OCI-LY7 (cell line): ENCODE data around the gene DUS3L. TPM values are rescaled to one million over a fixed set of nuclear protein-coding genes. Genes with fewer than 3 reads are reported as not detected.

Source experiments
- BruUV-seq: library from RNA; stranded (reverse); fragments of 400-500 nt; replicated peaks from 2 replicates; lab custom pipeline; 2021; lab: Mats Ljungman, UMichigan
- CTCF ChIA-PET: fragments of 300-600 bp; sonication (Branson Sonifier 250); formaldehyde crosslinking; loops from one replicate; lab custom pipeline; 2022; ENCODE audit warnings: antibody characterized with exemption; ENCODE audit not compliant: unreplicated experiment; lab: Charles Lee
- POLR2A ChIA-PET: fragments of 300-600 bp; sonication (Branson Sonifier 250); formaldehyde crosslinking; loops from one replicate; lab custom pipeline; 2022; ENCODE audit warnings: antibody characterized with exemption; lab: Charles Lee
- DNase-seq: peaks from one replicate; pipeline ENCODE4 v3.0.0-alpha.2; 2015; ENCODE audit warnings: low spot score
- H2AFZ ChIP-seq: fragments of 200-600 bp; sonication (generic), shearing (Covaris generic); 2 replicates; pipeline ENCODE4 v1.6.1; 2014; ENCODE audit warnings: mild to moderate bottlenecking, antibody characterized with exemption, low read length, moderate library complexity
- H3K27ac ChIP-seq: fragments of 200-600 bp; sonication (generic); 2 replicates; pipeline ENCODE4 v1.5.1; 2014; ENCODE audit warnings: mixed run types, low read depth, mild to moderate bottlenecking, moderate library complexity, low read length, inconsistent platforms; ENCODE audit not compliant: poor library complexity, severe bottlenecking
- H3K36me3 ChIP-seq: fragments of 200-600 bp; sonication (generic); 2 replicates; pipeline ENCODE4 v1.6.1; 2014; ENCODE audit warnings: mild to moderate bottlenecking, antibody characterized with exemption, low read length, moderate library complexity, mixed read lengths; ENCODE audit not compliant: insufficient read depth
- H3K4me1 ChIP-seq: fragments of 200-600 bp; sonication (generic); 2 replicates; pipeline ENCODE4 v1.5.1; 2014; ENCODE audit warnings: mild to moderate bottlenecking, low read length; ENCODE audit not compliant: insufficient read depth, poor library complexity, severe bottlenecking
- H3K4me2 ChIP-seq: fragments of 200-600 bp; sonication (generic); 2 replicates; pipeline ENCODE4 v1.6.1; 2014; ENCODE audit warnings: mild to moderate bottlenecking, low read length
- H3K4me3 ChIP-seq: fragments of 200-600 bp; sonication (generic); 2 replicates; pipeline ENCODE4 v1.5.1; 2014; ENCODE audit warnings: mild to moderate bottlenecking, low read depth, low read length; ENCODE audit not compliant: poor library complexity, severe bottlenecking
- H3K79me2 ChIP-seq: fragments of 200-600 bp; sonication (generic); 2 replicates; pipeline ENCODE4 v1.6.1; 2016; ENCODE audit warnings: low read depth, mild to moderate bottlenecking, low read length, moderate library complexity, mixed read lengths; ENCODE audit not compliant: insufficient read depth
- H3K9me2 ChIP-seq: fragments of 200-600 bp; sonication (generic); 2 replicates; pipeline ENCODE4 v1.6.1; 2016; ENCODE audit warnings: mild to moderate bottlenecking, low read length, mixed read lengths; ENCODE audit not compliant: insufficient read depth
- H3K9me3 ChIP-seq: fragments of 200-600 bp; sonication (generic); 2 replicates; pipeline ENCODE4 v1.6.1; 2014; ENCODE audit warnings: mild to moderate bottlenecking, mixed run types, low read length, mixed read lengths
- H4K20me1 ChIP-seq: fragments of 200-600 bp; sonication (generic); 2 replicates; pipeline ENCODE4 v1.6.1; 2014; ENCODE audit warnings: mild to moderate bottlenecking, antibody characterized with exemption, low read length, moderate library complexity, mixed read lengths; ENCODE audit not compliant: insufficient read depth
- EZH2phosphoT487 ChIP-seq: fragments of 200-600 bp; sonication (generic); IDR thresholded peaks from 2 replicates; pipeline ENCODE4 v1.6.1; 2018; ENCODE audit warnings: low read depth, borderline replicate concordance, mild to moderate bottlenecking, mixed run types, antibody characterized with exemption, low read length, moderate library complexity, mixed read lengths
- intact Hi-C: fragments of 100-400 bp; cut with micrococcal nuclease; formaldehyde crosslinking; loops from one replicate; pipeline ENCODE4 v1.10.0; 2022; ENCODE audit not compliant: unreplicated experiment
- total RNA-seq, 2 experiments: library from RNA; depleted of rRNA in 1 of 2; stranded (reverse); fragments of >200 nt in 1 of 2; shearing (Covaris generic) in 1 of 2; gene quantifications; 2 replicates each; pipeline ENCODE4 v1.2.3, GENCODE V29; 2014 to 2022
- TF ChIP-seq, protein P1 (sequence below): fragments of 200-600 bp; sonication (generic); conservative IDR thresholded peaks from 2 replicates; pipeline ENCODE4 v1.5.1; 2014; ENCODE audit warnings: mild to moderate bottlenecking, antibody characterized with exemption, low read length, moderate library complexity, mixed read lengths

DUS3L gene
- total RNA-seq, 2 experiments from 2014 or later = 55.8 to 76.9 TPM

DNA sequence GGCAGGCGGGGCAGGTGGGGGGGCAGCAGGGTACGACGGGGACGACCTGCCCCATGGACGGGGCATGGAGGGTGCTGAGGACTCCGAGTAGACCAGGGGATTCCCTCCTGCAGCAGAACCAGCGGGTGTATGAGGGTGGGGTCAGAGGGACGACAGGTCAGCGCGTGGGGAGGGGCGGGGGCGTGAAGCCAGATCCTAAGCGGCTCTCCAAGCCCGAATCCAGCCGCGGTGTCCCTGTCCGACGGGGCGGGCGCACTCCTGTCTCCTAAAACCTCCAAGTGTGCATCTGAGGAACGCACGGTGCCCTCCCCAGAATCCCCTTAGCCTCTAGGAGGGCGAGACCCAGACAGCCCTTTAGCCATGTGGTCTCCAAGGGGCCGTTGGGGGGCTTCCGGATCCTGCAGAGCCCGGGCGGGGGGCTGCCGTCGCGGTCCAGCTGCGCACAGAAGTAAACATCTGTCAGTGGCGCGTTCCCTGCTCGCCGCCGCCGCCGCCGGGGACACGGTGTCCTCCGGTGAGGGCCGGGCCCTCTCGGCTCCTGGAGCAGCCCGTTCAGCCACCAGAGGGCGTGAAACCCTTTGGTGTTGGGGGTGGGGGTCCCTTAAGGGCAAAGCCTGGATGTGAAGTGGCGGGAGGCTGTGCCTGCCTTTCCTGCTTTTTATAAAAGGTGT is 14.6 kb upstream of the DUS3L start:
- Histone ChIP-seq H3K9me2 (no peaks in the 10 kb centered on the region), H4K20me1 (no peaks in the 10 kb centered on the region), H3K36me3 (no peaks in the 10 kb centered on the region), H3K79me2 (no peaks in the 10 kb centered on the region), H3K9me3 (no peaks in the 10 kb centered on the region), H3K4me3 (peak overlapping the region; percentile 42), H2AFZ (no peak overlapping the region), H3K4me2 (peak overlapping the region; percentile 49), H3K4me1 (peaks cover 17% of the 10 kb centered on the region), H3K27ac (no peak overlapping the region)
- intact Hi-C loops = no loop called here
- TF ChIP-seq, protein P1, sequence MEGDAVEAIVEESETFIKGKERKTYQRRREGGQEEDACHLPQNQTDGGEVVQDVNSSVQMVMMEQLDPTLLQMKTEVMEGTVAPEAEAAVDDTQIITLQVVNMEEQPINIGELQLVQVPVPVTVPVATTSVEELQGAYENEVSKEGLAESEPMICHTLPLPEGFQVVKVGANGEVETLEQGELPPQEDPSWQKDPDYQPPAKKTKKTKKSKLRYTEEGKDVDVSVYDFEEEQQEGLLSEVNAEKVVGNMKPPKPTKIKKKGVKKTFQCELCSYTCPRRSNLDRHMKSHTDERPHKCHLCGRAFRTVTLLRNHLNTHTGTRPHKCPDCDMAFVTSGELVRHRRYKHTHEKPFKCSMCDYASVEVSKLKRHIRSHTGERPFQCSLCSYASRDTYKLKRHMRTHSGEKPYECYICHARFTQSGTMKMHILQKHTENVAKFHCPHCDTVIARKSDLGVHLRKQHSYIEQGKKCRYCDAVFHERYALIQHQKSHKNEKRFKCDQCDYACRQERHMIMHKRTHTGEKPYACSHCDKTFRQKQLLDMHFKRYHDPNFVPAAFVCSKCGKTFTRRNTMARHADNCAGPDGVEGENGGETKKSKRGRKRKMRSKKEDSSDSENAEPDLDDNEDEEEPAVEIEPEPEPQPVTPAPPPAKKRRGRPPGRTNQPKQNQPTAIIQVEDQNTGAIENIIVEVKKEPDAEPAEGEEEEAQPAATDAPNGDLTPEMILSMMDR = peak; percentile 86
- TF ChIP-seq EZH2phosphoT487 = no peak
- POLR2A ChIA-PET = no interaction called here
- CTCF ChIA-PET = no interaction called here
- no TSS peak for BruUV-seq
- peak; percentile 80 for DNase-seq

DNA sequence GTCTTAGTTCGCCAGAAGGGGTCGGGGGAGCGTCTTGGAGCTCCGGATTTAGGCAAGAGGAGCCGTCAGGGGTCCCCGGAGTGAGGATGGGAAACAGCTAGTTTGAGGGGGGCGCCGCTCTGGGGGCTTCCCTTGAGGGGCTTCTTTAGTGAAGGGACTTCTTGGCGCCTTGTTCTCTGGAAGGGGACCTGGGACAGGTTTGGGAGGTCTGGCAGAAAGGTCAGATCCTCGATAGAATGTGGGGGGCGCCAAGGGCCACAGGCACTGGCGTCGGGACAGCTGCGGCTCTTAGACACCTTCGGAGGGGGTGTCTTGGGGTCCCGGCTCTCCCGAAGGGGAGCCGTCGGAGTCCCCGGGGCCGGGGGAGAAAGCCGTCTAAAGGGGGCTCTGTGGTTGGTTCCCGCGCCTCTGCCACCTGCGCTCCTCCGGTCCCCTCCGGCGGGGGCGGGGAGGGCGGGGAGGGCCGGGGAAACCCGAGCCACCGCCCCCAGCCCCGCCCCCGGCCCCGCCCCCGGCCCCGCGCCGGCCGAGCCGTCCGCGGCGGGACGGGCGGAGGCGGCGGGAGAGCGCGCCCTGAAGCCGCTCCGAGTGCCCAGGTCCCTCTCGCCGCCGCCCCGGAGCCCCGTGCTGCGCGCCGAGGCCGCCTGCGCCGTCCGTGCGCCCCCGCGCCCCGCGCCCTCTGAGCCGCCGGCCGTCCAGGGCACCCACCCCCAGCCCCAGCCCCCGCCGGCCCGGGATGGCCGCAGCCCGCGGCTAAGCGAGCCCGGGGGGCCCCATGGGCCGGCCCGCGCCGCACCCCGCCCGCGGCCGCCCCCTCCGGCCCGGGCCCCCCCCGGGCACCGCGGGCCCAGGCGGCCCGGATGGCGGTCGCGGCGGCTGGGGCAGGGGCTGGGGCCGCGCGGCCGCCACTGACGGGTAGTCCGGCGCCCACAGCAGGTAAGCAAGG is 13.8 kb upstream of the DUS3L start, which contains the start of gene NRTN:
TSS of gene NRTN (plus strand) at position 552 of the 946 bp plus-strand sequence. CDS start 19,099 bp downstream, outside the sequence.
- no TSS peak for BruUV-seq
- Histone ChIP-seq H3K4me2 (peak within 1 kb of the TSS; percentile 87), H3K4me1 (peaks cover 17% of the 10 kb centered on the region), H2AFZ (peak within 1 kb of the TSS; percentile 93), H3K79me2 (no peaks in the 10 kb centered on the region), H3K9me2 (no peaks in the 10 kb centered on the region), H4K20me1 (no peaks in the 10 kb centered on the region), H3K4me3 (peak within 1 kb of the TSS; percentile 55), H3K36me3 (no peaks in the 10 kb centered on the region), H3K9me3 (no peaks in the 10 kb centered on the region), H3K27ac (no peak within 1 kb of the TSS)
- intact Hi-C loops = loop anchor here (1.0 kb wide), 3 partner anchors 22 to 218 kb away; no protein-coding TSS in a partner anchor
- CTCF ChIA-PET = interaction anchor here (0.7 to 1.5 kb wide), 8 partner anchors 20 to 218 kb away, joined by 3 to 12 read pairs (median 4); partner anchors contain the start of genes NDUFA11 and VMAC
- DNase-seq = peak; percentile 67
- no peak for TF ChIP-seq EZH2phosphoT487
- TF ChIP-seq, protein P1 = no peak
- POLR2A ChIA-PET = interaction anchor here (0.6 to 1.0 kb wide), 4 partner anchors 15 to 1651 kb away, joined by 3 to 5 read pairs (median 4); no protein-coding TSS in a partner anchor
